D721Med (cell line): Measurements from ENCODE around the gene RNH1.
"Not testable (repeated sequence)": the region's sequence is repeated elsewhere in the genome, so short reads cannot be mapped to it uniquely, and the experiment has no call there.

ENCODE experiments used
- DNase-seq: peaks from one replicate; pipeline ENCODE4 v3.0.0; 2011; ENCODE audit warnings: low spot score; ENCODE audit not compliant: insufficient read length
- FAIRE-seq: peaks from 2 replicates; lab custom pipeline; 2011; peaks lifted over from hg19 to GRCh38; lab: Jason Lieb, UNC
- CTCF ChIP-seq: IDR thresholded peaks from 2 replicates; pipeline ENCODE4 v1.5.1; 2012; ENCODE audit warnings: mild to moderate bottlenecking, control low read depth; ENCODE audit not compliant: insufficient read depth; ENCODE audit errors: missing control alignments

Gene RNH1

GRCh38 chr11:521177-521688 lies 14.2 kb upstream of the RNH1 start:
- TF ChIP-seq CTCF = no peak
- FAIRE-seq (no peak), DNase-seq (no peak)

- no peak for DNase-seq
- no peak for TF ChIP-seq CTCF
- no peak for FAIRE-seq
Measured at GRCh38 chr11:520428-521176, 13.6 kb upstream of the RNH1 start.

- FAIRE-seq (no peak), DNase-seq (no peak)
- peak; percentile 64 for TF ChIP-seq CTCF
Measured at GRCh38 chr11:518463-519202, 11.6 kb upstream of the RNH1 start.

- FAIRE-seq, DNase-seq: not testable (repeated sequence)
Measured at GRCh38 chr11:516918-517685, 10.1 kb upstream of the RNH1 start.

- FAIRE-seq (no peak), DNase-seq (no peak)
- no peak for TF ChIP-seq CTCF
Measured at GRCh38 chr11:516400-516799, 9.4 kb upstream of the RNH1 start.

- no peak for FAIRE-seq
- no peak for TF ChIP-seq CTCF
- DNase-seq = no peak
Measured at GRCh38 chr11:515131-515530, 8.1 kb upstream of the RNH1 start.

- FAIRE-seq (no peak), DNase-seq (no peak)
- TF ChIP-seq CTCF = no peak
Measured at GRCh38 chr11:514606-515005, 7.6 kb upstream of the RNH1 start.
